GM19351 (cell line): ENCODE measurements around the gene MAST2.
"Not testable (repeated sequence)": the region's sequence is repeated elsewhere in the genome, so short reads cannot be mapped to it uniquely, and the experiment has no call there.

Experiments used
- ATAC-seq: cut with Tn5 transposase; IDR thresholded peaks from one replicate; pipeline ENCODE4 v1.9.1; 2021; ENCODE audit warnings: mild to moderate bottlenecking, moderate library complexity; ENCODE audit not compliant: unreplicated experiment

MAST2 gene

DNA sequence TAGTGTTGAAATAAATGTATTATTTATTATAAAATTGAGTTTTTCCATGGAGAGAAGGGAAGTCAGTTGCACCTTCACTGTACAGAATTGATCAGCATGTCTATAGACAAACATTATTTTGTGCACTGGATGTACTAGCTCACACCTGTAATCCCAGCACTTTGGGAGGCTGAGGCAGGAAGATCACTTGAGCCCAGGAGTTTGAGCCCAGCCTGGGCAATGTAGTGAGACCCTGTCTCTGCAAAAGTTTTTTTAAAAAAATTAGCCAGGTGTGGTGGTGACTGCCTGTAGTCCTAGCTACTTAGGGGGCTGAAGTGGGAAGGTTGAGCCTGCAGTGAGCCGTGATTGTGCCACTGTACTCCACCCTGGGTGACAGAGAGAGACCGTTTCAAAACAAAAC, 87.7 kb downstream of the MAST2 start:
- ATAC-seq = no peak

DNA sequence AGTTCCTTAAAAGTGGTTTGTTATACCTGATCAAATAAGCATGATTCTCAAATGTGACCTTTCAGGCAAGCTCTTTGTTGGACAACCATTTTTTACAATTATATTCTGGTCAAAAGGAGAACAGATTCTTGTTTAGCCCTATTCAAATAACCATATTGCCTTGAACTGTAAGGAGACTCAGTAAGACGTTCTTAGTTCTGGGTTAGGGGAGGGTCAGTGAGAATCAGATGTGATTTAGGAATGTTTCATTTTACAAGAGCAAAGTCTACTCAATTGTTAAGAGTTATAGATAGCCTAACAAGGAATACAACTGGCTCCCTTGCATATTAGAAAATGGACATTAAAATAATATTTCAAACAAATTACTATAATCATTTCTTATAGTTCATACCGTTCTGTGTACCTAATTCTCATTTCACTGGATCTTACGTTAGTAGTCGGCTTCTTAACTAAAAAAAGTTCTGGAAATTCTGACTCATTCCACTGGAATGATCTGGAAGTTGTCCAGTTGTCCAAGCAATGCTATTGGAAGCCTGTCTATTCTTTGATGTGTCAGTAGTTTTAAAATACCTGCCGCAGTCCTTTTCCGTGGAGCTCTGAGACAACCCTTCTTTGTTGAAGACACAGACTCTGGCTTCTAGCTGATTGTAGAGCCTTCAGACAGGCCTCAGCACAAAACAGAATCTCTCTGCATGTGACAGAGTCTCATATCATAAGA, 88.8 kb downstream of the MAST2 start:
- no peak for ATAC-seq

- no peak for ATAC-seq
Measured at GRCh38 chr1:45894331-45894730, 90.9 kb downstream of the MAST2 start.

DNA sequence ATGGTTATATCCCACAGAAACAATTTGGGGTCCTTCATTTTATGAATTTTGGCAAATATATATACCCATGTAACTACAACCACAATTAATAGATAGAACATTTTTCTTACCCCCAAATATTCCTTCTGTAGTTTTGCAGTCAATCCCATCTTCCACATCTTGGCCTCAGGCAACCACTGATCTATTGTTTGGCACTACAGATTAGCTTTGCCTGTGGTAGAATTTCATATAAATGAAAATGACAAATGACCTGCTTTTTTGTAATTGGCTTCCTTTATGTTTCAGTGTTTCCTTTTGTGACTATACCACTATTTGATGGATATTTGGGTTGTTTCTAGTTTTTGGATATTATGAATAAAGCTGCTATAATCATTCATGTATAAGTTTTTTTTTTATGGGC, 91.5 kb downstream of the MAST2 start:
- no peak for ATAC-seq

GRCh38 chr1:45895406-45895805, 92.0 kb downstream of the MAST2 start:
- no peak for ATAC-seq

DNA sequence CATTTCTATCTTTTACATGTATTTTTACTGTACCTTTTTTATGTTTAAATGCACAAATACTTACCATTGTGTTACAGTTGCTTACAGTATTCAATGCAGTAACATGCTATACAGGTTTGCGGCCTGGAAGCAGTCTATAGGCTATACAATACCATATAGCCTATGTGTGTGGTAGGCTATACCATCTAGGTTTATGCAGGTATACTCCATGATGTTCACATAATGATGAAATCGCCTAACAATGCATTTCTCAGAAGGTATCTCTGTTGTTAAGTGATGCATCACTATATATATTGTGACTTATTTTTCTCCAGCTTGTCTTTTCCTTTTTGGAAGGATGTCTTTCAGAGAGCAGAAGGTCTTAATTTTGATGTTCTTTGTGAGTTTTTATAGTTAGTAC, 103.5 kb downstream of the MAST2 start:
- no peak for ATAC-seq

DNA sequence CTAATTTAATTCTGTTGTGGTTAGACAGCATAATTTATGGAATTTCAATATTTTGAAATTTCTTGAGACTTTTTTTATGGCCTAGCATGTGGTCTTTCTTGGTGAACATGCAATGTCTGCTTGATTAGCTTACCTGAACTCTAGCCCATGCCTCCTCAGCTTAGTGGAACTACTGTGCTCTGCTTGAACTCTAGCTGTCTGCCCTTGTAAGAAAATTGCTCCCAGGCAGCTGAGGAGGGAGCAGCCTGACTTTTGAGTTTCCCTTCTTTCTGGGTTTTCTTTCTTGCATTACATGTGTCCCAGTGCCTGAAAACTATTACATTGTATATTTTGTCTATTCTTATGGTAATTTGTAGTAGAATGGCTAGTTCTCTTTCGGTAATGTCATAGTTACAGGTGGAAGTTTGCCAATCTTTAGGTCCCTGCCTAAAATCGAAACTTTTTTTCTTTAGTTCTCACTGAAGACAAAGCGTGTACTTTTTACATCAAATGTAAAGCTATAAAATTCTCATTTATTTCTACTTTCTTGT, 105.3 kb downstream of the MAST2 start:
- ATAC-seq = no peak

- ATAC-seq = no peak
Measured at GRCh38 chr1:45911634-45912033, 108.2 kb downstream of the MAST2 start.

- no peak for ATAC-seq
Measured at GRCh38 chr1:45913183-45913683, 109.8 kb downstream of the MAST2 start.

DNA sequence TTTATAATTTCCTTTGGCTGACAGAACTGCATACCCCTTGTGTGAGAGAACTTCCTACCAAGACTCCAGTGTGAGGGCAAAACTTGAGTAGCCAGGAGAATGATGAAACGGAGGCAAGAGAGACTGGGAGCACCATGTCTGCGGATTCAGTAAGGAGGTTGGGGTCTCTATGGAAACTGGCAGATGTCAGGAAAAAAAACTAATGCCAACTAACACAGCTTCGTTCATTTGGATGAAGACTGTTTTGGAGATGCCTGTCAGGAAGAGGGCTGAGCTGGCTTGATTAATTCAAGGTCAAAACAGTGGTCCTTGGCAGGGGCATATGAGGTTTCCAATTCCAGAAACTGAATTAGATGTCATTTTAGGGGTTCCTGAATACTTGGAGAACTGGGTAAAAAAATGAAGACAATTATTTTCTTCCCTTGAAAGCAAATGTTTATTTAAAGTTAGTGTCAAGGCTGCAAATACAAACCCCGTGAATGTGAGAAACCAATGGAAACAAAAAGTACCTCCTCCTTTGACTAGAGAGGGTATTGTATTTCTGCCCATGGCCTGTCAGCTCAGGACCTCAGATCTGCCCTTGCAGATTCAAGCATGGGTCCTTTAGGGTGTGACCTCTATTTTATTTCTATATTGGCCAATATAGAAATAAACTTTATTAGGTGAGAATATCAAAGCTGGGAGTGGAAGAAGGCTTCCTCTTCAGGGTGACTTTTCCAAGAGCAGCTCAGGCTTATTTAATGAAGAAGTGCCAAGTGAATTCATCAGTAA, 110.5 kb downstream of the MAST2 start:
- ATAC-seq = no peak

GRCh38 chr1:45914836-45915235, 111.4 kb downstream of the MAST2 start:
- no peak for ATAC-seq

DNA sequence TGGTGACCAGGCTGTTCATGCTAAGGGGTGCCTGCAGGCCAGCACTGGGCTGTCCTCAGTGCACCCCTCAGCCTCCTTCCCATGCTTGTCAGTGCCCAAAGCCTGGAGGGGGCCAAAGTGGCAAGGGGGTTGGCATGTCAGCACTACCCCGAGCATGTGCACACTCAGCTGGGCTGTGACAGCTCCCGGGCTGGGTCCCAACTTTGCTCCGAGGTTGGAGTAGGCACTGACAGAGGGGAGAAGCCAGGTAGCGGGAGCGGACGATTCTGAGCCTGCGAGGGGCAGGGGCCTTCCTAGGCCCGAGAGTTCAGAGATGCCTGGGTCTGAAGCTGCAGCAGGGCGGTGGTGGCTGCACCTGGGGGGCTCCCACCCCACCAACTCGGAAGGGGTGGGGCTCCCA, 119.0 kb downstream of the MAST2 start:
- no peak for ATAC-seq

- ATAC-seq = no peak
Measured at GRCh38 chr1:45922813-45923212, 119.4 kb downstream of the MAST2 start.

GRCh38 chr1:45923343-45923742, 119.9 kb downstream of the MAST2 start:
- no peak for ATAC-seq

DNA sequence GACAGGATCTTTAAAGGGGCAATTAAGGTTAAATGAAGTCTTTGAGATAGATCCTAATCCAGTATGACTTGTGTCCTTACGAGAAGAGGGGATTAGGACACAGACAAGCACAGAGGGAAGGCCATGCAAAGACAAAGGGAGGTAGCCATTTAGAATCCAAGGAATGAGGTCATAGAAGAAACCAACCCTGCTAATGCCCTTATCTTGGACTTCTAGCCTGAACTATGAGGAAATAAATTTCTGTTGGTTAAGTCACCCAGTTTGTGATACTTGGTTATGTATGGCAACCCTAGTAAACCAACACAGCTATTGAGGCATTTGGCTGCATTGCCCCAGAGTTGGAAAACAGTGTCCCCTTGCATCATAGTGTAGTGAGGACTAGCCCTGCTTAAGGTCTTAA, 121.3 kb downstream of the MAST2 start:
- no peak for ATAC-seq

DNA sequence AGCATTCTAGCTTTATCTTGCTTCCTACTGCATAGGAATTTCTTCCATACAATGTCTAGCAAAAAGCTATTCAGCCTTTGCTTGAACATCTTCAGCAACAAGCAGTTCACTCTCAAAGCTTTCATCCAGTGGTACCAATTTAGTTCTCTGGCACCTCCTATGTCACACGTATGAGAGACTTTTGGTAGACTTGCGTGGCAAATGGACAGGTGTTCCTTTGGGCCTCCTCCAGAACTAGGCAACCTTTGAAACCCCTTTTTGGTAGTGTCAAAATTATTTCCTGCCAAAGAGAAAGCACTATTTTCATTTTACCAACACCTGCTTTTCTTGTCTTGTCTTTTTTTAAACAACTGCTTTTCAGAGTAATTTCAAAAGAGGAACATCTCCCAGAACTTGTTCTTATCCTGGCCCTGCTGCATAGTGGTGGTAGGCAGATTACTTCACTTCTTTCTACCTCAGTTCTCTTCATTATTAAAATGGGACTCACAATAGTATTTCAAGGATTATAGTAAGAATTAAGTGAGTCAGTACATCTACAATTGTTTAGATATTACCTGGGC, 122.4 kb downstream of the MAST2 start:
- no peak for ATAC-seq

DNA sequence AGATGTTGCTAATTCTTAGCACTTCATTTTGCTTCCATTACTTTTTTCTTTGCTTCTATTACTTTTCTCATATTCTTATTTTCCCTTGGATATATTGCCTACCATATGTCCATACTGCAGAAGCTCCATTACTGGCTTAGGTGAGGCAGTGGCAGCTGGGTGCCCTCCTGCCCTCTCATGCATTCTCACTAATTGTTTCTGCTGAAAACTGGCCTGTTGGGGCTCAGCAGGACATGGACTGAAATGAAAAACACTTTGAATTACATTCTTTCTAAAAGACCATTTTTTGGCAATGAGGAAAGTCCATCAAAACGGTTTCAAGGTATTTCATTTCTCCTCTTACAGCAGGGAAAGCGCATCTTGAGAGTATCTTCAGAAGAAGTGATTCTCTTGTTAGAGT, 122.9 kb downstream of the MAST2 start:
- no peak for ATAC-seq

GRCh38 chr1:45927231-45927915, 124.0 kb downstream of the MAST2 start:
- ATAC-seq = not testable (repeated sequence)

DNA sequence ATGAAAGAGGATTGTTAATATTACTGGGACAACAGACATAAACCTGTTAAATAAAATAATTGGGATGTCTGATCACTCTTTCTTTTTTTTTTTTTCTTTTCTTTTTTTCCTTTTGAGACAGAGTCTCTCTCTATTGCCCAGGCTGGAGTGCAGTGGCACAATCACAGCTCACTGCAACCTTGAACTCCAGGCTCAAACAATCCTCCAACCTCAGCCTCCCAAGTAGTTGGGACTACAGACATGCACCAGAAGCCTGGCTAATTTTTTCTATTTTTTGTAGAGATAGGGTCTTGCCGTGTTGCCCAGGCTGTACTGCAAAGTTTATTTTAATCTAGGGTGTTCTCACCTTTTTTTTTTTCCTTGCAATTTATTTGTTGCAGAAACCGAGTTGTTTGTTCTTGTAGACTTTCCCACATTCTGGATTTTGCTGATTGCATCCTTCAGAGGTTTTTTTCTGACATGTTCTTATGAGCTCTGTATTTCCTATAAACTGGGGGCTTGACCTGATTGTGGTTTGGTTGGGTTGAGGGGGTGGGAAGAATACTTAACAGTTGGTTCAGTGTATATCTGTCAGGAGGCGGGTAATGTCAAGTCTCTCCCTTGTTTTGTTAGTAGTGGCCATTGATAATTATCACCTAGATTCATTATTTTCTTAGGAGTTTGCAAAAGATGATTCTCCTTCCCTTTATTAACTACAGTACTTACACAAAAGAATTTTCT, 125.2 kb downstream of the MAST2 start:
- ATAC-seq = no peak

GRCh38 chr1:45929257-45929687, 125.9 kb downstream of the MAST2 start:
- no peak for ATAC-seq
